ENCODE measurements around the gene NPSR1. TPM values are rescaled to one million over a fixed set of nuclear protein-coding genes. Genes with fewer than 3 reads are reported as not detected.

Gene NPSR1
- total RNA-seq, 1 experiment from 2014 or later = not detected

DNA sequence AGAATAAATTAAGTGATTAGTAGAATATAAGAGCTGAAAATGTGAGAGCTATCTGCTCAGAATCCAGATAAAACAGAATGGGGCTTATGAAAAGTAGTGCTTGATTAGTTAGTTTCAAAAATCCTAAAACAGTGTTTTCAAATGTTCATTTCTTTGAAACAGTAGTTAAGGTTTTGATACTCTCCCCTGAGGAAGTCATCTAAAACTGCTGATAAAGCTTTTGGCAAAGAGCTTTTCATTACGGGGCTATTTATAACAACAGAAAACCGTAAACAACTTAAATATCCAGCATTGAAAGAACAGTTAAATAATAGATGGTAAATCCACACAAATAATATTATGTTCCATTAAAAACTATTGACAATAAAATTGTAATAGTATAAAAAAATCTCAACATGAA lies 77.5 kb downstream of the NPSR1 start:
- Histone ChIP-seq H3K4ac (ENCODE audit: low read depth, low read length) (no peak overlapping the region), H3K23me2 (ENCODE audit: insufficient read length, low read depth, low read length, poor library complexity, severe bottlenecking) (no peaks in the 10 kb centered on the region), H2AFZ (ENCODE audit: low read length) (no peak overlapping the region), H2BK12ac (ENCODE audit: insufficient read length, low read depth, low read length) (no peak overlapping the region), H3K4me1 (ENCODE audit: insufficient read depth, low read length) (no peaks in the 10 kb centered on the region), H3K4me2 (ENCODE audit: insufficient read depth, insufficient read length, low read length) (no peak overlapping the region), H2BK5ac (ENCODE audit: insufficient read length, low read length) (no peak overlapping the region), H4K8ac (replicated peaks; ENCODE audit: insufficient read length, low read depth, low read length) (no peak overlapping the region), H4K20me1 (ENCODE audit: control insufficient read depth, insufficient read depth, insufficient read length) (no peaks in the 10 kb centered on the region), H2BK15ac (ENCODE audit: low read depth, low read length) (no peak overlapping the region), H3K56ac (ENCODE audit: insufficient read length, low read depth, low read length) (no peak overlapping the region), H3K79me2 (ENCODE audit: insufficient read depth, low read length) (no peaks in the 10 kb centered on the region), H2AK5ac (ENCODE audit: insufficient read length, low read length) (no peak overlapping the region), H3K18ac (ENCODE audit: insufficient read length, low read depth, low read length) (no peak overlapping the region), H3K23ac (ENCODE audit: insufficient read length, low read depth, low read length) (no peak overlapping the region), H3K79me1 (ENCODE audit: insufficient read depth, low read depth, low read length, poor library complexity, severe bottlenecking) (no peaks in the 10 kb centered on the region), H2BK20ac (ENCODE audit: low read depth, low read length, poor library complexity, severe bottlenecking) (no peak overlapping the region), H3K14ac (ENCODE audit: insufficient read depth, low read length) (no peak overlapping the region), H3T11ph (ENCODE audit: low read length) (no peak overlapping the region), H4K5ac (ENCODE audit: insufficient read length, low read depth, low read length) (no peak overlapping the region), H4K91ac (ENCODE audit: insufficient read length, low read depth, low read length) (no peak overlapping the region), H2BK120ac (ENCODE audit: low read depth, low read length, poor library complexity, severe bottlenecking) (no peak overlapping the region), H3K27ac (ENCODE audit: insufficient read length, low read depth, low read length) (no peak overlapping the region), H3K9ac (ENCODE audit: extremely low read depth, insufficient read length, low read length) (no peak overlapping the region), H3K27me3 (ENCODE audit: insufficient read depth, low read length) (no peaks in the 10 kb centered on the region), H3K9me3 (ENCODE audit: control insufficient read depth, low read depth, low read length) (no peaks in the 10 kb centered on the region)
- WGBS (ENCODE audit: extremely low coverage, insufficient read length, low lambda C conversion rate) = no CpG with 5 or more reads among the region's 2 CpGs
- TF ChIP-seq, protein P1, sequence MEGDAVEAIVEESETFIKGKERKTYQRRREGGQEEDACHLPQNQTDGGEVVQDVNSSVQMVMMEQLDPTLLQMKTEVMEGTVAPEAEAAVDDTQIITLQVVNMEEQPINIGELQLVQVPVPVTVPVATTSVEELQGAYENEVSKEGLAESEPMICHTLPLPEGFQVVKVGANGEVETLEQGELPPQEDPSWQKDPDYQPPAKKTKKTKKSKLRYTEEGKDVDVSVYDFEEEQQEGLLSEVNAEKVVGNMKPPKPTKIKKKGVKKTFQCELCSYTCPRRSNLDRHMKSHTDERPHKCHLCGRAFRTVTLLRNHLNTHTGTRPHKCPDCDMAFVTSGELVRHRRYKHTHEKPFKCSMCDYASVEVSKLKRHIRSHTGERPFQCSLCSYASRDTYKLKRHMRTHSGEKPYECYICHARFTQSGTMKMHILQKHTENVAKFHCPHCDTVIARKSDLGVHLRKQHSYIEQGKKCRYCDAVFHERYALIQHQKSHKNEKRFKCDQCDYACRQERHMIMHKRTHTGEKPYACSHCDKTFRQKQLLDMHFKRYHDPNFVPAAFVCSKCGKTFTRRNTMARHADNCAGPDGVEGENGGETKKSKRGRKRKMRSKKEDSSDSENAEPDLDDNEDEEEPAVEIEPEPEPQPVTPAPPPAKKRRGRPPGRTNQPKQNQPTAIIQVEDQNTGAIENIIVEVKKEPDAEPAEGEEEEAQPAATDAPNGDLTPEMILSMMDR (conservative IDR thresholded peaks at IDR 0.05) = no peak
- DNase-seq = no peak
- Mint-ChIP-seq H3K4me1 (no peaks in the 10 kb centered on the region), H3K4me3 (no peak overlapping the region), H3K27me3 (ENCODE audit: low read depth) (no peaks in the 10 kb centered on the region; the same call in 1 of the 2 replicates), H3K36me3 (ENCODE audit: insufficient read depth in 1 of 3, low read depth in 3 of 3) (no peaks in the 10 kb centered on the region), H3K9me3 (no peaks in the 10 kb centered on the region; a peak in 1 of 5 replicates), H3K27ac (no peak overlapping the region)
